ENCODE data around the gene KHSRP.
"Not testable (repeated sequence)": the region's sequence is repeated elsewhere in the genome, so short reads cannot be mapped to it uniquely, and the experiment has no call there.

Gene KHSRP

GRCh38 chr19:6450166-6450565 is 25.6 kb upstream of the KHSRP start:
- DNase-seq (ENCODE audit: low spot score): no peak

- DNase-seq (ENCODE audit: low spot score): no peak
These were observed 23.4 kb upstream of the KHSRP start for GRCh38 chr19:6448045-6448444.

- DNase-seq (ENCODE audit: low spot score): no peak
These were observed 21.8 kb upstream of the KHSRP start for GRCh38 chr19:6446452-6446851.

GRCh38 chr19:6443986-6444385 is 19.4 kb upstream of the KHSRP start:
- DNase-seq (ENCODE audit: low spot score): no peak

- no peak for DNase-seq (ENCODE audit: low spot score)
These were observed 17.6 kb upstream of the KHSRP start for GRCh38 chr19:6442087-6442688.

GRCh38 chr19:6440905-6441304 is 16.3 kb upstream of the KHSRP start:
- no peak for DNase-seq (ENCODE audit: low spot score)

GRCh38 chr19:6439743-6440142 is 15.1 kb upstream of the KHSRP start:
- DNase-seq (ENCODE audit: low spot score): no peak

- no peak for DNase-seq (ENCODE audit: low spot score)
These were observed 9.1 kb upstream of the KHSRP start, which contains the start of gene SLC25A41 for GRCh38 chr19:6433663-6434062. Gene SLC25A41, minus strand, starts transcription at chr19:6433763. Its CDS starts 70 bp downstream, at chr19:6433693.

GRCh38 chr19:6433165-6433564 is 8.6 kb upstream of the KHSRP start:
- DNase-seq (ENCODE audit: low spot score): no peak

- no peak for DNase-seq (ENCODE audit: low spot score)
These were observed 7.3 kb upstream of the KHSRP start for GRCh38 chr19:6431891-6432290.

- no peak for DNase-seq (ENCODE audit: low spot score)
These were observed 5.0 kb upstream of the KHSRP start for GRCh38 chr19:6429419-6430221.

GRCh38 chr19:6428692-6429418 is 4.2 kb upstream of the KHSRP start:
- not testable (repeated sequence) for DNase-seq (ENCODE audit: low spot score)

GRCh38 chr19:6427131-6427530 is 2.5 kb upstream of the KHSRP start:
- DNase-seq (ENCODE audit: low spot score): no peak

GRCh38 chr19:6425732-6426620 is 1.4 kb upstream of the KHSRP start:
- DNase-seq (ENCODE audit: low spot score): peak; percentile 22

- DNase-seq (ENCODE audit: low spot score): peak; percentile 100
These were observed 524 bp upstream of the KHSRP start for GRCh38 chr19:6424939-6425731.

- peak; percentile 58 for DNase-seq (ENCODE audit: low spot score)
These were observed 964 bp downstream of the KHSRP start for GRCh38 chr19:6423499-6424194.

- DNase-seq (ENCODE audit: low spot score): no peak
These were observed 3.3 kb downstream of the KHSRP start for GRCh38 chr19:6421075-6422014.

- DNase-seq (ENCODE audit: low spot score): no peak
These were observed 6.1 kb downstream of the KHSRP start for GRCh38 chr19:6418562-6418932.
